H54 (cell line): Measurements from ENCODE around the gene DEXI.

ENCODE experiments used
- DNase-seq: peaks from one replicate; pipeline ENCODE4 v3.0.0; 2011; ENCODE audit warnings: low spot score, mixed read lengths; ENCODE audit not compliant: insufficient read length
- FAIRE-seq: peaks from 3 replicates; lab custom pipeline; 2011; peaks lifted over from hg19 to GRCh38; lab: Jason Lieb, UNC
- POLR2A ChIP-seq: IDR thresholded peaks from 2 replicates; pipeline ENCODE4 v1.6.1; 2011; ENCODE audit warnings: low read depth, mild to moderate bottlenecking, low read length

The DEXI gene

DNA sequence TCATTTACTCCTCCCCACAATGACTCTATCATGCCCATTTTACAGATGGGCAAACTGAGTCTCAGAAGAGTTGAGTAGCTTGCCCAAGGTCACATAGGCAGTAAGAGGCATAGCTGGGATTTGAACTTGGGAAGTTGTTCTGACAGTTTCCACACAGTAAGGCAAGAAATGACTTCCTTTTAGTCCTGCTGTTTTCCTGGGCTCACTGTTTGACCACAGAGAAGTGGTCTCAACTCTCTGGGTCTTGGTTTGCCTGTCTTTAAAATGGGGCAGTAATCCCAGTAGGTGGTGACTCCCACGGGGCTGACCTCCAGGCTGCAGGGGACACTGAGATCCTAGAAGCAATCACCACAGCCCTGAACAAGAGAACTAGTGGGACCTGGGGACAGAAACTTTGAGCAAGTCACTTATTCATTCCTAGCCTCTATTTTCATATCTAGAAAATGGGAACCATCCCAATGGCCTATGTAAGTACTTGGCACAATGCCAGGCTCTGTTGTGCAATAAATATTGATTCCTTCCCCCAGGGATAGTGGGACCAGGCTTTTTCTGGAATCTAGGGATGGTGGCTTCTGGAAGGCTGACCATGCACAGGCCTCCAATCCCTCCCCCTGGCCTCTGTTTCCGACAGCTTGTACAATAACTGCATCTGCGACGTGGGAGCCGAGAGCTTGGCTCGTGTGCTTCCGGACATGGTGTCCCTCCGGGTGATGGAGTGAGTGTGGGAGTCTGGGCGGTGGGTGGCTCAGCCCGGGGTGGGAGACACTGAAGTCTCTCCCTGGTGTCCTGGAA lies 20.5 kb downstream of the DEXI start:
- no peak for TF ChIP-seq POLR2A
- FAIRE-seq (no peak), DNase-seq (no peak)

DNA sequence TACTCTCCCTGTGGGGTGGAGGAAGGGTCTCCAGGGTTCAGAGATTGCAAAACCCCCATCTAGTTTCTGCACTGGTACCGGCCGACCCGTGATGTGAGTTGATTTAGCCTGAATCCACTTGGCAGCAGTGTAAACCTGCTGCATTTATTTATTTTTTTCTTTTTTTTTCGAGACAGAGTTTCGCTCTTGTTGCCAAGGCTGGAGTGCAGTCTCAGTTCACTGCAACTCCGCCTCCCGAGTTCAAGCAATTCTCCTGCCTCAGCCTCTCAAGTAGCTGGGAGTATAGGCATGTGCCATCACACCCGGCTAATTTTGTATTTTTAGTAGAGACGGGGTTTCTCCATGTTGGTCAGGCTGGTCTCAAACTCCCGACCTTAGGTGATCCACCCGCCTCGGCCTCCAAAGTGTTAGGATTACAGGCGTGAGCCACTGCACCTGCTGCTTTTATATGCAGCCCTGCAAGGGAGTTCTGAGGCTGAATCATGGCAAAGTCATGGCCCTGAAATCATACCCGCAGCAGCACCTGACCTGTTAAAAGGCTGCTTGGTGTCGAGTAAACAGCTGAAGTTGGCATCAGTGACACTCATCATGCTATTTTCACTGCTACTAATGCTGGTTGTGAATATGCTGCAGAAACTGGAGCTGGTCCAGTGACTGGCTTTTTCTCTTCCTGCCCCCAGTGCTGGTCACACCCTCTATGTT lies 21.4 kb downstream of the DEXI start:
- no peak for TF ChIP-seq POLR2A
- peak; percentile 35 for DNase-seq
- FAIRE-seq = no peak

DNA sequence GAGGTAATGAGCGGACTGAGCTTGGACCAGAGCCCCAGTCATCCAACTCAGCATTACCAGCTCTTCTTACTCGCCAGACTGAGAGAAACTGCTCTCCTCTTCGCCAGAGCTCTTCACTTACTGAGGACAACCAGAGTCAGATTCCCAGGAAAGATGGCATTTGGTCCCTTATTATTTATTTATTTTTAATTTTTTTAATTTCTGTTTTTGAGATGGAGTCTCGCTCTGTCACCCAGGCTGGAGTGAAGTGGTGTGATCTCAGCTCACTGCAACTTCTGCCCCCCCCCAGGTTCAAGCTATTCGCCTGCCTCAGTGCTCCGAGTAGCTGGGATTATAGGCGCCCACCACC lies 23.3 kb downstream of the DEXI start:
- FAIRE-seq (no peak), DNase-seq (no peak)
- no peak for TF ChIP-seq POLR2A

DNA sequence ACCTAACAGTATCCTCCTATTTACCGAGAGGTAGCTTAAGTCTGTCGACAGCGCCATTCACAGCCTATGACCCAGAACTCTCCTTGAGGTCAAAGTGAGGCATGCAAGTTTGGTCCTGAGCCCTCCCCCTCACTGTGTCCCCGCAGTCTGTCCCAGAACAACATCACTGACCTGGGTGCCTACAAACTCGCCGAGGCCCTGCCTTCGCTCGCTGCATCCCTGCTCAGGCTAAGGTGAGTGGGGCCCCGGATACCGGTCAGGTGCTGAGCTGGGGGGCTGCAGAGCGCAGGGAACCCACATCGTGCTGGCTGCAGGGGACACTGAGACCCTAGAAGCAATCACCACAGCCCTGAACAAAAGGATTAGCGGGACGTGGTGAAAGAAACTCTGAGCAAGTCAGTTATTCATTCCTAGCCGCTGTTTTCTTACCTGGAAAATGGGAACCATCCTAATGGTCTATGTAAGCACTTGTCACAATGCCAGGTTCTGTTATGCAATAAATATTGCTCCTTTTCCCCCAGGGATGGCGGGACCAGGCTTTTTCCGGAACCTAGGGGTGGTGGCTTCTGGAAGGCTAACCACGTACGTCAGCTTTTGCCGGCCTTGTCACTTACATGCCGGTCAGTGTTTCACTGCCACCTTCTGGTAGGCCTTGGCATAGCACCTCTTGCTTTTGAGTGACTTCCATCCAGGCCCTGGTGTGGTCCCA lies 23.8 kb downstream of the DEXI start:
- no peak for TF ChIP-seq POLR2A
- DNase-seq (peak; percentile 87), FAIRE-seq (peak; percentile 64)

DNA sequence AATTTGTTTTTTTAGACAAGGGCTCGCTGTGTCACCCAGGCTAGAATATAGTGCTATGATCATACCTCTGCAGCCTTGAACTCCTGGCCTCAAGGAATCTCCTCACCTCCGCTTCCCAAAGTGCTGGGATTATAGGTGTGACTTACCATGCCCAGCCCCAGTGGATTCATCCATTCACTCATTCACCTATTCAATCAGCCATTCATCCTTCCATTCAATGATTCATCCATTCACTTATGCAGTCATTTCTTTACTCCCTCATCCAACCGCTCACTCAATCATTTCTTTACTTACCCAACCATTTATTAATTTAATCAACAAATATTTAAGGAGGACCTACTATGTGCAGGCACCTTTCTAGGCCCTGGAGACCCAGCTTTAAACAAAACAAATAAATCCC lies 25.7 kb downstream of the DEXI start:
- TF ChIP-seq POLR2A = no peak
- FAIRE-seq = no peak
- DNase-seq = no peak

DNA sequence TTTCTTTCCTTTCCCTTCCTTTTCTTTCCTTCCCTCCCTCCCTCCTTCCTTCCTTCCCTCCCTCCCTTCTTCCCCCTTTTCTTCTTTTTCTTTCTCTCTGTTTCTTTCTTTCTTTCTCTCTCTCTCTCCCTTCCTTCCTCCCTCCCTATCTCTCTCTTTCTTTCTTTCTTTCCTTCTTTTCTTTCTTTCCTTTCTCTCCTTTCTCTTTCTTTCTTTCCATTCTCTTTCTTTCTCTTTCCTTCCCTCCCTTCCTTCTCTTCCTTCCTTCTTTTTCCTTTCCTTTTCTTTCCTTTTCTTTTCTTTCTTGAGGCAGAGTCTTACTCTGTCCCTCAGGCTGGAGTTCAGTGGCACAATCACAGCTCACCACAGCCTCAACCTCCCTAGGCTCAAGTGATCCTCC lies 31.0 kb downstream of the DEXI start:
- FAIRE-seq (no peak), DNase-seq (no peak)
- no peak for TF ChIP-seq POLR2A

DNA sequence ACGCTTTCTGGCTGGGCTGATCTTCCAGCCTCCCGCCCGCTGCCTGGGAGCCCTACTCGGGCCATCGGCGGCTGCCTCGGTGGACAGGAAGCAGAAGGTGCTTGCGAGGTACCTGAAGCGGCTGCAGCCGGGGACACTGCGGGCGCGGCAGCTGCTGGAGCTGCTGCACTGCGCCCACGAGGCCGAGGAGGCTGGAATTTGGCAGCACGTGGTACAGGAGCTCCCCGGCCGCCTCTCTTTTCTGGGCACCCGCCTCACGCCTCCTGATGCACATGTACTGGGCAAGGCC lies 34.6 kb downstream of the DEXI start:
- no peak for DNase-seq
- FAIRE-seq = no peak
- TF ChIP-seq POLR2A = no peak

DNA sequence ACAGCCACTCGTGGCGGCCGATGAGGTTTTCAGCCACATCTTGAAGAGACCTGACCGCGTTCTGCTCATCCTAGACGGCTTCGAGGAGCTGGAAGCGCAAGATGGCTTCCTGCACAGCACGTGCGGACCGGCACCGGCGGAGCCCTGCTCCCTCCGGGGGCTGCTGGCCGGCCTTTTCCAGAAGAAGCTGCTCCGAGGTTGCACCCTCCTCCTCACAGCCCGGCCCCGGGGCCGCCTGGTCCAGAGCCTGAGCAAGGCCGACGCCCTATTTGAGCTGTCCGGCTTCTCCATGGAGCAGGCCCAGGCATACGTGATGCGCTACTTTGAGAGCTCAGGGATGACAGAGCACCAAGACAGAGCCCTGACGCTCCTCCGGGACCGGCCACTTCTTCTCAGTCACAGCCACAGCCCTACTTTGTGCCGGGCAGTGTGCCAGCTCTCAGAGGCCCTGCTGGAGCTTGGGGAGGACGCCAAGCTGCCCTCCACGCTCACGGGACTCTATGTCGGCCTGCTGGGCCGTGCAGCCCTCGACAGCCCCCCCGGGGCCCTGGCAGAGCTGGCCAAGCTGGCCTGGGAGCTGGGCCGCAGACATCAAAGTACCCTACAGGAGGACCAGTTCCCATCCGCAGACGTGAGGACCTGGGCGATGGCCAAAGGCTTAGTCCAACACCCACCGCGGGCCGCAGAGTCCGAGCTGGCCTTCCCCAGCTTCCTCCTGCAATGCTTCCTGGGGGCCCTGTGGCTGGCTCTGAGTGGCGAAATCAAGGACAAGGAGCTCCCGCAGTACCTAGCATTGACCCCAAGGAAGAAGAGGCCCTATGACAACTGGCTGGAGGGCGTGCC lies 35.1 kb downstream of the DEXI start:
- DNase-seq (no peak), FAIRE-seq (no peak)
- no peak for TF ChIP-seq POLR2A

DNA sequence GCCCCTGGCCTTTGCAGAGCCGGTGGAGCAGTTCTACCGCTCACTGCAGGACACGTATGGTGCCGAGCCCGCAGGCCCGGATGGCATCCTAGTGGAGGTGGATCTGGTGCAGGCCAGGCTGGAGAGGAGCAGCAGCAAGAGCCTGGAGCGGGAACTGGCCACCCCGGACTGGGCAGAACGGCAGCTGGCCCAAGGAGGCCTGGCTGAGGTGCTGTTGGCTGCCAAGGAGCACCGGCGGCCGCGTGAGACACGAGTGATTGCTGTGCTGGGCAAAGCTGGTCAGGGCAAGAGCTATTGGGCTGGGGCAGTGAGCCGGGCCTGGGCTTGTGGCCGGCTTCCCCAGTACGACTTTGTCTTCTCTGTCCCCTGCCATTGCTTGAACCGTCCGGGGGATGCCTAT lies 35.8 kb downstream of the DEXI start:
- DNase-seq = no peak
- no peak for FAIRE-seq
- TF ChIP-seq POLR2A = no peak

DNA sequence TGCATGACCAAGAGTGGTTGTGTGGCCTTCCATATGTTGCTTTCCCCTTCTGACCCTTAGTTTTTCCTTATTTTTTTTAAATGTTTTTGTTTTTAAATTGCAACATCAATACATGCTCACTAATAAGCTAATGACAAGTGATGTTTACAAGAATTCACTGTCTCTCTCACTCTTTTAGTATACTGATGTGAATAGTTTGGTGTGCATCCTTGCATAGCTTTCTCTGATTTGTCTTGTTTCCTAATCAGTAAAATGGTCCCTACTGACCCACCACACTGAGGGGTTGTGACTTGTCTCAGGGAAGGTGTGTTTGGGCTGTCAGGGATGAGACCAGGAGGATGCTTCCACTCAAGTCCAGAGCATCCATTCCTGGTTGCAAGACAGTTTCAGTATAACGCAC lies 39.3 kb downstream of the DEXI start:
- no peak for TF ChIP-seq POLR2A
- FAIRE-seq (no peak), DNase-seq (no peak)

DNA sequence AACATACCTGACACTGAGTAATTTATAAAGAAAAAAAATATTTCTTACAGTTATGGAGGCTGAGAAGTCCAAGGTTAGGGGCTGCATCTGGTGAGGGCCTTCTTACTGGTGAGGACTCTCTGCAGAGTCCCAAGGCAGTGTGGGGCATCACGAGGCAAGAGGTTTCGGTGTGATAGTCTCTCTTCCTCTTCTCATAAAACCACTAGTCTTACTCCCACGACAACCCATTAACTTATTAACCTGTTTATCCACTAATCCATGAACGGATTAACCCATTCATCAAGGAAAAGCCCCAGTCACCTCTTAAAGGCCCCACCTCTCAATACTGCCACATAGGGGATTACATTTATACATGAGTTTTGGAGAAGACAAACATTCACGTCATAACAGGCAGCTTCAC lies 45.1 kb downstream of the DEXI start:
- FAIRE-seq = no peak
- TF ChIP-seq POLR2A = no peak
- no peak for DNase-seq

DNA sequence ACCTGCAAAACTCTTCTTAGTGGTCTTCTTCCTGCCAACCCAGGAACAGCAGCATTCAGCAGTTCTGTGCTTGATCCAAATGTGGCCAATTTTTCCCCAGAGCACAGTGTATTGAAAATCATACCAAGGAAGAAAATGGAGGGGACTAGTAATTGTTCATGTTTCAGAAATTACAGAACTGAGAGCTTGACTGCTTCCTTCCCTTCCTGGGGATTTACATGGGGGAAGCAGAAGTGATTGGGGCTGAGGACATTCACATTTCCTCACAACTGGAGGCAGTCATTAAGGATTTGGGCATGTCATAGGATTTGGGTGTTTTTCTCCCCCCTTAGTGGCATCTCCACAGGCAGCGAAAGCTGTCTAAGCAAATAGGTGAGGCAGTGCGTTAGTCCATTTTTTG lies 45.5 kb downstream of the DEXI start:
- DNase-seq (no peak), FAIRE-seq (no peak)
- no peak for TF ChIP-seq POLR2A

DNA sequence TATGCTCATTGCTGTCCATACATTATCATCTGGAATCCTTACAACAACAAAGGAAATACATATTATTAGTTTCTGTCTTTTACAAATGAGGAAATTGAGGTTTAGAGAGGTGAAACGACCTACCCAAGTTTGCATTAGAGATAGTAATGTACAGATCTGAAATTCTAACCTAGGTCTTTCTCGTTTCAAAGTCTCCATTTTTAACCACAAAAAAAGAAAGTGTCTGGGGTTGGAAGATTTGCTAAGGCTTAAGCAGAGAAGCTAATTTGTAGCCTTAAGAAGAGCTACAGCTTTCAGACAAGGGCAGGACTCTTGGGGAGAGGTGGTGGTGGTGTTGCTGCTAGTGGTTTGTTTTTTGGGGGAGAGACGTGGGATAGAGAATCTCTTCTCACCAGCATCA lies 46.1 kb downstream of the DEXI start:
- FAIRE-seq (no peak), DNase-seq (no peak)
- TF ChIP-seq POLR2A = no peak
